ENCODE data around the gene POLR3K.

POLR3K gene

DNA sequence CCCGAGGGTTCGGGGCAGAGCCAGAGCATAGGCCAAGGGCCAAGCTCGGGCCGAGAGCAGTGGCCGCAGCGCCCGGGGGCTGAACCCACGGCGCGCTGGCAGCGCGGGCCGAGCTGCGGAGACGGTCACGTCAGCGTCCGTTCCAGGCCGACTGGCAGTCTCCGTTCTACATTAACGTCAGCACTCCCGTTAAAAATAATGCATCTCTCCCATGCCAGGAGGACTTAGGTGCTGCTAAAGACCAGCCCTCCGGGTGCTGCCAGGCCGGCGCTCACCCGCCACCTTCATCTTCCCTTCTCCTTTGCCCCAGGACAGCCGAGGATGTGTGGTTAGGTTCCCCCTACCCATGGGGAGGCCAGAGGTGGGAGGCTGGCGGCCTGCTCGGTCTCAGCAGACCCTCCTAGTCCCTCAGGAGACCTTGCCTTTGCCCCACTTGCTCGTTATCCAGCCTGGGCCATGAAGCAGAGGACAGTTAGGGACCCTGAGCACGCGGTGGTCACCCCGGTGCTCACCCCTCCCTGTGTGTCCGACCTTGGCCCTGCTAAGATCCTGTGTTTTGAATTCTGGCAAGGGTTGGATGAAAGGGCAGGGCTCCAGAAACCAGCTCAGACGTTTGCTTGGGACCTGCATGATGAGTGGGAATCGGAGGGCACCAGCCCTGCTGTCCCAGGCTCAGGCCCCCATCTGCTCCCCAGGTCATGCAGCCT lies 25.2 kb upstream of the POLR3K start:
- DNase-seq = no peak

DNA sequence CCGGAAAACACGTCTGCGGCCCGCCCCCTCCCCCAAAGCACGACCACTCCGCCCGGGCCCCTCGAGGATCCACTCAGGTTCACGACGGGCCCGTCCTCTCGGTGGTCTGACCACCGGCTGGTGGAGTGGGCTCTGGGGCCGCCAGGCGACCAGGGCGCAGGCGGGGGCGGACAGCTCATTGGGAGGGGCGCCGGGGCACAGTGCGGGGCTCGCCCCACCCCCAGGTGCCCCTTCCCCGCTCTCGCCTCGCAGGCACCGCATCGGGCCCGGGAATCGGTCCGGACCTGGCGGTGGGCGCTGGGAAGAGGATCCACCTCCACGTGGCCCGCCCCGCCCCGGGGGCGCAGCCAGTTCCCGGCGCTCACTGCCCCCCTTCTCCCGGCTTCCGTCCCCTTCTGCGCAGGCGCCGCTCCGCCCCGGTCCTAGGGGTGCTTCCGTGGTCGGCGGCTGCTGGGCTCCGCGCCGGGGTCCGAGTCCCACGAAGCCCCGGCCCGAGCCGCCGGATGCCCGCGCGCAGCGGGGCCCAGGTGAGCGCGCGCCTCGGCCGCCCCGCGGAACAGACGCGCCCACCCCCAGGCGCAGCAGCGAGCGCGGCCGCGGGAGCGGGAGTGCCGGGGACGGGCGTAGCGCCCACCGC lies 24.5 kb upstream of the POLR3K start, which contains the start of gene MPG:
MPG (plus strand) TSS at position 419 of the 637 bp plus-strand sequence; CDS start at position 504, 85 bp downstream.
- DNase-seq = peak; percentile 79

DNA sequence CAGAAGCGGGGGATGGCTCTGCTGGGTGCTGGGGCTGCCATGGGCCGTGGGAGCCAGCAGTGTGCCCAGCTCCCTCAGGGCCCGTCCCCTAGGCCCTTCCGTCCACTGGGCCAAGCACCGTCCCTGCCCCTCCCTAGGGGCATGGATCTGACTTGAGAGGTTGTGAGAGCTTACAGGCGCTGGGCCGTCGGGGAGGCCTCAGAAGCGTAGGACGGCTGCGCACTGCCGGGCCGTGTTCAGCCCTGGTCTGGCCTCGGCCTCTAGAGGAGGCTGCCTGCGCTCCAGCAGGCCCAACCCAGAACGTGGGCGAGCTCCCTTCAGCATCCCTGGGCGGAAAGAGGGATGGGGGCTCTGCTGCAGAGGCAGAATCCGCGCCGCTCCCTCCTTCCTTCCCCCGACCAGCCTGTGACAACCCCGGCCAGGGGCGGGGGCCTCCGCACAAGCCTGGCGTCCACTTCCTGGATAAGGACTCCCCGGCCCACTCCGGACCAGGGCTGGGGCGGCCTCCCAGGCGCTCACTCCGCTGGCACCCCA lies 23.9 kb upstream of the POLR3K start:
- DNase-seq = peak; percentile 56

DNA sequence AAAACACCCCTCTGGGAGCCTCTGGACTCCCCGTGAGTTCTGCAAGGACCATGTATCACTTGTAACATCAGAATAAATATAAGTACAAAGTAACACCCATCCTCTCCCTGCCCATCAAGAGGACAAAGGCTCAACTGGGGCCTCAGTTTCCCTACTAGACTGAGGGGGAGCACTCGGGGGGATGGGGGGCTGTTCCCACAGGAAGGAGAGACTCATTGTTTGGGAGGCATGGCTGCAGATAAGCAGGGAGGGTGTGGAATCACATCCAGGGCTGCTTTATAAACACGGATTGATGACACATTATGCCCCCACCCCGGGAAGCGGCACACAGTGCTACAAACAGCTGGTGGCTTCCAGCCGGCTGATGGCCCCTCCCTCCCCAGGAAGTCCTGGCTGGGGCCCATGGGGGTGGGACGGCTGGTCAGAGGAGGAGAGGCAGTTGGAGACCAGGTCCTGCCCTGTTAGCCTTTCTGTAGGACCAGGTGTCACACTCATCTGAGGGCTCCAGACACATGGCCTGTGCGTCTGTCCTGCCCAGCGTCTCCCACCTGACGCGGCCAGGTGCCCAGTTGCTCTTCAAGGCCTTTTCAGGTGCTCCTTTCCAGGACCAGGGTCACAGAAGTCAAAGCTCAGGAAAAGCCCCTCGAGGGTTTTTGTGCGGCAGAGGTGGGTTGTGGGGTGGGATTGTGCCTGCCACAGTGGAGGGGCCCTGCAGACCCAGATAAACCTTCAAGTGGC lies 23.3 kb upstream of the POLR3K start:
- DNase-seq = peak; percentile 78

DNA sequence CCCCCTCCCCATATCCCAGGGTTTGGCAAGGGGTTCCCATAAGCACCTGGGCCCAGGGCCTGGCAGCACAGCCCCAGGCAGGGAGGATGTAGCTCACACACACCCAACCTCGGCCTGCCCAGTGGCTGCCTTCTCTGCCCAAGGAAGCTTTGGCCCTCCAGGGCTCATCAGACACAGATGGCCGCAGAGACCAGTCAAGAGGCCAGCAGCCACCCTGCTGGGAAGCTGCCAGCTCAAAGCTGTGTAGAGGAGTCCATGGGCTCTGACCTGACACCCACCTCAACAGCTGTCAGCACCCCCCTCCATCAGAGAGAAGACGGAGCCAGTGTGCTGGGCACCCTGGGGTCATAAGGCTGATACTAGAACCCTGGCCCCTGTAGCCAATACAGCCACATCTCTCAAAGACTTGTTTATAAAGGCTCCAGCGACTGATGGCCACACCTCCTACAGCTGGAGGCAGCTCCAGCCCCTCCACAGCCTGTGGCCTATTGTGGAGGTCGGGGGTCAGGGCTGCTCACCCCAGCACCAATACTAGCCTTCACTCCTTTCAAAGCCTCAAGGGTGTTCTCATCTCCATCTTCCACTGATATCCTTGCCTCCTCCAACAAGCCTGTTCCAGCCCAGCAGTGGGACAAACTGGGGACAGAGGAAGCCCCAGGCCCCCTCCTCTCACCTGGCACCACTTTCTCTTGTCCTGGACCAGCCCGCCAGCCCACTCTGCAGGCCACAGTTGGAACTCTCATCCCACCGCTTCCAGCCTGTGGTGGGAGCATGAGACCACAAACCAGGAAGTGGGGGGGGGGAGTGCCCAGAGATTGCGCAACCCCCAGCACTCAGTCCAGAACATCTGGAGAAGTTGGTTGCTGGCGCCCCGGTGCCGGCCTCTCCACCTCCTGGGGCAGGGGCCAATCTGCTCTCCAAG lies 22.4 kb upstream of the POLR3K start:
- DNase-seq = peak; percentile 86

DNA sequence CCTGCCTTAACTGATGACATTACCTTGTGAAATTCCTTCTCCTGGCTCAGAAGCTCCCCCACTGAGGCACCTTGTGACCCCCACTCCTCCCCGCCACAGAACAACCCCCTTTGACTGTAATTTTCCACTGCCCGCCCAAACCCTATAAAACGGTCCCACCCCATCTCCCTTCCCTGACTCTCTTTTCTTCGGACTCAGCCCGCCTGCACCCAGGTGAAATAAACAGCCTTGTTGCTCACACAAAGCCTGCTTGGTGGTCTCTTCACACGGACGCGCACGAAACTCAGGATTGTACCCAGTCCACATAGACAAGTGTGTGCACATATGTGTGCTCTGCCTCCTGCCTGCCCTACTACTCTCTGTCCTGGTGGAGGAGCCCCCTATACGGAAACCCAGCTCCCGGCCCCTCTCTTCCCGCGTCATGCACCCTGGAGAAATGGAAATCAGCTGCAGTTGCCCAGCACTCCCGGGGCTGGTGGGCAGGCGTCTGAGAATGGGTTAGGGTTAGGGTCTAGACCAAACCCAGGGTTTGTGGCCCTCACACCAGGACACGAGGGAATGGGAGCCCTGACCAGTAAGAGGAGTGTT lies 21.4 kb upstream of the POLR3K start:
- no peak for DNase-seq

DNA sequence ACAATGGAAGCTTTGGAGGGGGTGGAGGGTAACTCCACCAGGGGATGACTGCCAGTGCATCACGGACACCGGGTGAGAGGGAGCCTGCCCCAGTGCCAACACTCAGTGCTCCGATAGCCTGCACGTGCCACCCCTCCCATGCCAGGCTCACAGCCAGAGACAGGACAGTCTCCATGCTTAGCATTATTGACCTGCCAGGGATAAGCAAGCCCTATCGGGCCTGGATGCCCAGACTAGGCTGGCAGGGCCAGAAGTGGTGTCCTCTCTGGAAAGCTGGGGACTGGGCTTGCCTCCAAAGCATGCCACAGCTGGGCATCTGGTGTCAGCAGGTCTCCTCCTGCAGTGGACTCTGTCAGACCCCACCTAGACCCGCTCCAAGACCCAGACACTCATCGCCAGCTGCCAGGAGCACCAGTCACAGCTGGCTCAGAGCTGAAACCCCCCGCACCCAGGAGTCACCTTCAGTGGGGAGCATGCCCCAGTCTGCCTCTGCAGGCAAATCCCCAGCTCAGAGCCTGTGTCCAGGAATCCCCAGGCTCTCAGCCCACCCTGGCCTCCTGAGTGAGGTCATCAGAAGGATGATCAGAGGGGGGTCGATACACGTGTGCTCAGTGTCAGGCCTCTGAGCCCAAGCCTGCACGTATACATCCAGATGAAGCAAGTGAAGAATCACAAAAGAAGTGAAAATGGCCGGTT lies 20.8 kb upstream of the POLR3K start:
- no peak for DNase-seq

DNA sequence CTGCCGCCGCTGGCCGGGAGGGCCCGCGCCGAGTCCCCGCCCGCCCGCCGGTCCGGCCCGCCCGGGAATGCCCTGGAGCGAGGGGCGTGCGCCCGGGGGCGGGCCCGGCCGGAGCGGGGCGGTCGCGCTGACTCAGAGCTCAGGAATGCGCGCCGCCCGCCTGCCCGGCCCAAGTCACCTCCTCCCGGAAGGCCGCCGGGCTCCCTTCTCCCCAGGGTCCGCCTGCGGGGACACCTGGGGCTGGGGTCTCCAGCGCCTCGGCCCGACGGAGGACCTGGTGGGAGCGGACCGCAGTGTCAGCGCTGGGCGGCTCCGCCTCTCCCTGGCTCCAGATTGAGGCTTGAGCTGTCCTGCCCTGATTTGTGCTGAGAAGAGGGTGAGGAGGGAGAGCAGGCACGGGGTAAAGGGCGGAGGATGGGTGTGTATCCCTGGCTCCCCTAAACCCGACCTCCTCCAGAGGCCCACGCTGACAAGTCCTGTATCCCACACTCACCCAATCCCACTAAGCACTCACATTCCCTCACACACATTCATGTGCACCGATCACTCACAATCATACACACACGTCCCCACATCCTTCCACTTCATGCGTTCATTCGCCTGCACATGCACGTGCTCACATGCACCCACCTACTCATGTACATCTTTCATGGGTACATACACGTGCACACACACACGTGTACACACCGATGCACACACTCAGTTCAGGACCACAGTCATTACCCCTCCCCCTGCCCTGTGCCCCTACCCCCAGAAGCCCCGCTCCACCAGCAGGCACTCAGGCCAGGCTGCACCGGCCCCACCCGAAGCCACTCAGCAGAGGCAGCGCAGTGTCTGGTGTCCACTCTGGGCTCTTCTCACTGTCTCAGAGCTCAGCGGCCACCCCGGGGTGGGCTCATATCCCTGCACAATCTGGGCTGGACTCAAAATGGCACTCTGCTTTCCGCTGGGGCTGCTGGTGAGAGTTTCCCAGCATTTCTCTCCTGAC lies 19.4 kb upstream of the POLR3K start, which contains the start of gene RHBDF1:
RHBDF1 (minus strand) TSS at position 71 of the 988 bp plus-strand sequence. CDS start 7,616 bp downstream, outside the sequence.
- peak; percentile 52 for DNase-seq

DNA sequence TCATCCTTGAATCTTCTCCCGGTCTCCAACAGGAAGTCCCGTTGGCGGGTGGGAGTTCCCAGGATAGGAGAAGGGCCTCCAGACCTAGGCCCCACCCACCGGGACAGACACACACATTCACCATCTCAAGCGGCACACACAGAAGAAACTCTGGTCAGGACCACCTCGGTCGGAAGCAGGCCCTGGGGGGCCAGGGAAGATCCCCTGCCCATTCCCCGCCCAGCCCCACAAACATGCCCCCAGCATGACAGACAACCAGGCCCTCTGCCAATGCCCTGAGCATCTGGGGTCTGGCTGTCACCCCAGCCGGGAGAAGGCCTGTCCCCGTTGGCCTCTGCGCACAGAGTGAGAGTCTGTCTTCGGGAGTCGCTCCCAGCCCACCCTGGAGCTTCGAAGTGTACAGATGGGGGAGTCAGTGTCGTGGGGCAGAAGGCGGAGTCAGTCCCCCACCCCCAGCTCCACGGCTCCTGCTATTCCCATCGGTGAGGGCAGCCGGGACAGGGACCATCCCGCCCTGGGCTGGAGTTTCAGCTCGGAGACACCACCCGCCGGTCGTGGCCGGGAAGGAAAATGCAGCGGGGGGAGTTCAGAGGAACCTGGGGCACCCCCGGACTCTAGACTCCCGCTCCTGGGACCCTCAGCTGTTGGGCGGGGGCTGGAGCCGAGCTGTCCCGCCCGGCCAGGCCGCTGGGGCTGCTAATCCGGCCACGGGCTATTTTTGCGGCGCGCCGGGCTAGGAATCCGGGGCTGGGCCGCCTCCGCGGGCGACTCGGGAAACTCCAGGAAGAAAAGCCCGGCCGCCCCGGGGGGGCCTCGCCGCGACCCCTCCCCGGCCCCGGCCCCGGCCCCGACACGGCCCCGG lies 18.4 kb upstream of the POLR3K start:
- DNase-seq = peak; percentile 75

DNA sequence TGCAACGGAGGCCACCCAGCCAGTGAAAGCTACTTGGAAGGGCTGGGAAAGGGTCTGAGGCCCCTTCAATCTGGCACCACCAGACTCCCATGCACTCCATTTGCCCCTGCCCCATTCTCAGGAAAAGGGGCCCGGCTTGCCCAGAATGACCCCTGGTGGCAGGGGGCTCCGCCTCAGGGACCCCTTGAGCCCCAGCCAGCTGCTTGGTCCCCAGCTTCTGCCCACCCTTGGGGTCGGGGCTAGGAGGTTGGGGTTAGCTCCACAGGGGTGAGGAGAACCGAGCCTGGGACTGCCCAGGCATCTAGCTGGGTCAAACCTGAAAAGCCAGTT lies 17.8 kb upstream of the POLR3K start:
- no peak for DNase-seq

DNA sequence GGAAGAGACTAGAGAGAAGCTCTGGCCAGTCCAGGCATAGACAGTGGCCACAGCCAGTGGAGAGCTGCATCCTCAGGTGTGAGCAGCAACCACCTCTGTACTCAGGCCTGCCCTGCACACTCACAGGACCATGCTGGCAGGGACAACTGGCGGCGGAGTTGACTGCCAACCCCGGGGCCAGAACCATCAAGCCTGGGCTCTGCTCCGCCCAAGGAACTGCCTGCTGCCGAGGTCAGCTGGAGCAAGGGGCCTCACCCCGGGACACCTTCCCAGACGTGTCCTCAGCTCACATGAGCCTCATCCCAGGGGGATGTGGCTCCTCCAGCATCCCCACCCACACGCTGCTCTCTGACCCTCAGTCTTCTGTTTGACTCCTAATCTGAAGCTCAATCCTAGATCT lies 15.8 kb upstream of the POLR3K start:
- DNase-seq = no peak

DNA sequence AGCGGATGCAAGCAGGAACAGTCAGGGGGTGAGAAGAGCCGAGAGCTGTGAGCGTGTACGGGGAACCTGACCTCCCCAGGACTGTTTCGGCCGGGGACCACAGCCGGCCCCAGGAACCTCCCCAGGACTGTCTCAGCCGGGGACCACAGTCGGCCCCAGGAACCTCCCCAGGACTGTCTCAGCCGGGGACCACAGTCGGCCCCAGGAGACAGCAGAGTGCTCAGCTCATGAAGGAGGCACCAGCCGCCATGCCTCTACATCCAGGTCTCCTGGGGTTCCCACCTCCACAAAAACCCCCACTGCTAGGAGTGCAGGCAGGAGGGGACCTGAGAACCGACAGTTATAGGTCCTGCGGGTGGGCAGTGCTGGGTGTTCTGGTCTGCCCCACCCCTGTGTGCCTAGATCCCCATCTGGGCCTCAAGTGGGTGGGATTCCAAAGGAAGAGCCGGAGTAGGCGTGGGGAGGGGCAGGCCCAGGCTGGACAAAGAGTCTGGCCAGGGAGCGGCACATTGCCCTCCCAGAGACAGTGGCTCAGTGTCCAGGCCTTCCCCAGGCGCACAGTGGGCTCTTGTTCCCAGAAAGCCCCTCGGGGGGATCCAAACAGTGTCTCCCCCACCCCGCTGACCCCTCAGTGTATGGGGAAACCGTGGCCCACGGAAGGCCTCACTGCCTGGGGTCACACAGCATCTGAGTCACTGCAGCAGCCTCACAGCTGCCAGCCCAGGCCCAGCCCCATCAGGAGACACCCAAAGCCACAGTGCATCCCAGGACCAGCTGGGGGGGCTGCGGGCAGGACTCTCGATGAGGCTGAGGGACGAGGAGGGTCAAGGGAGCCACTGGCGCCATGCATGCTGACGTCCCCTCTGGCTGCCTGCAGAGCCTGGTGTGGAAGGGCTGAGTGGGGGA lies 14.7 kb upstream of the POLR3K start:
- DNase-seq = no peak

DNA sequence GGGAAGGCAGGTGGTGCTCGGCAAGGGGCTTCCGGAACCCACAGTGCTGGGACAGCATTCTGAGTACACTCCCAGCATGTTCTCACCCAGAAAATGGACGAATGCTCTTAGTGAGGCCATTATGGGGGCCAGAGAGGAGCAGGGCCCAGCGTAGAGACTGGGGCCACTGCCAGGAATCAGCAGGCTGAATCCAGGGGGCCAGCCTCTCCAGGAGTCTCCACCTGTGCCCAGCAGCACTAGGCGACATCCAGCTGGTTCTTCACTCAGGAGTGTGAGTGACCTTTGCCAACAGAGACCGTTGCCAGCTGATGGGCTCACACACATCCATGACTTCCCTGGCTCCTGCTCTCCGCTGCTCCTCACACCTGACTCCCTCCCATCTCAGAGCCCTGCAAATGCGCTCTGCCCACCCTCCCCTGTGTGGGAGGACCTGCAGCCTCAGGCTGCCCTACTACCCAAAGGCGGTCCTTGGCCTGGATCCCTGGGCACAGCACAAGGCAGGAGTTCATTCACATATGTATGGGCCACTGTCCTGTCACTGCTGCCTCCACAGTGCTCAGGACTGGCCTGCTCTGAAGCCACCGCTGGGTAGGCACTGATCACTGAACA lies 13.9 kb upstream of the POLR3K start:
- DNase-seq = no peak

DNA sequence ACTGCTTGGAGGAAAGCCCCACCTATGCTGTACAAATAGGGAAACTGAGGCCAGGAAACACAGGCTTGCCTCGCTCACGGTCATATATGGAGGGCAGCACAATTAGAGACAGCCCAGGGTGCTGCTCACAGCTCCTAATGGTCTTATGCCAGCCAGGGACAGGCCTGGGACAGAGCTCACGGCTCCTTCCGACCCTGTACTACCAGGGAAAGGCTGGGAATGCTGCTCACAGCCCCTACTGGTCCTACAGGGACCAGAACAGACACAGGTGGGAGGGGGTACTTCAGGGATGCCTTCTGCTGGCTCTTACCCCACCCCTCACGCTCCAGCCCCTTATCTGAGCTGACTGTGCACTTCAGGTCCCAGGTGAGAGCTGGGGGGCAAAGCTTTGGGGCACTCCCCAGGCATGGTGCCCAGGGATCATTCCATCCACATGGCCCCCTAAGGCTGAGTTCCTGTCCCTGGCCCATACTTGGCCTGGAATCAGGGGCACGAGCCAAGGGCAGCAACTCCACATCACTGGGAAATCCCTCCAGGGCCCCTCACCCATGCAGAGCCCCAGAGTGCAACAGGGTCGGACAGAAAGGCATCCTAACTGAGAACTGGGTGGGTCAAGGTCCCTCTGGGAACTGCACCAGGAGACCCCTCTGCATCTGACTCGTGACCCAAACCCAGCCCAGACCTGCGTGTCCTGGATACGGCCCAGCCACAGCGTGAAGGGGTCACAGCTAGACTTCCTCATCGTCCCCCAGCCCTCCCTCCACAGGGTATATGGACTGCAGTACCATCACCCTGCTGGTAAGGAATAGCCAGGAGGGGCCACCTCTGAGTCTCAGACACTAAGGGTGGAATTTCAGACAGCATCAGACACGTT lies 13.1 kb upstream of the POLR3K start:
- no peak for DNase-seq

DNA sequence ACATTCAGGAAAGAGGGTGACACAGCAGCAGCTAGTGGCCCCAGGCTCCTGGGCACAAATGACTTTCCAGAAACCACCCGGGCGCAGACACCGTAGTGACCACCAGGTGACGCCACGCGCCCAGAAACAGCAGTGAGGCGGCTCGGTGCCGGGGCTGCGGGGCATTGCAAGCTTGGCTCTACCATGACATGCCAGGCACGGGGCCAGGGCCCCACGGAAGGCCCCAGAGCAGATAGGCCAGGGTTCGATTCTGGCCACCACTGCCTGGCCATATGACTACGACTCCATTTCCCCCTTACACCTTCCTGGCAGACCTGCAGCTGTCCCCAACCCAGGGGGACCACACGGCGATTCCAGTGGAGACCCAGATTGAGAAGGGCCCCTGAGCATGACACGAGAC lies 12.3 kb upstream of the POLR3K start:
- DNase-seq = peak; percentile 58

DNA sequence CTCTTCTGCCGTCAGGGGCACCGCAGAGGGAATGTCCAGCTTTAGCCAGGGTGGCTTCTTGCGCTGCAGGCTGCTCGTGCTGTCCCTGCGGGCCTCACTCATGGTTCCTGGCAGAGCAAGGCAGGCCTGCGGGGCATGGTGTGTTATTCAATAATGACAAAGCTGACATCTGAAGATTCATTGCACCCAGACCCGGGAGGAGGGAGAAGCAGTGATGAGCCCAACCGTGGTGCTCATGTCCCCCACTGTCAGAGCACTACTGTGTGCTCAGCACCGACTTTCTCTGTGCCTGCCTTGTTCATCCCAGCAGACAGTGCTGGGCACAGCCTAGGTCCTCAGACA lies 11.5 kb upstream of the POLR3K start:
- DNase-seq = no peak

Measured in fibroblast of skin of right quadriceps (primary cell).